Neural cell (in vitro differentiated cells): ENCODE data around the gene RXFP4.

Experiments
- EP300 ChIP-seq: fragments of 450-650 bp; conservative IDR thresholded peaks from 2 replicates; pipeline ENCODE4 v1.6.1; 2014; ENCODE audit warnings: antibody characterized with exemption, mild to moderate bottlenecking, moderate library complexity; ENCODE audit not compliant: poor library complexity, severe bottlenecking
- EZH2 ChIP-seq: fragments of 200-600, 300-800 bp; shearing (Covaris generic), sonication (generic); IDR thresholded peaks from 2 replicates; pipeline ENCODE4 v1.6.1; 2014; ENCODE audit warnings: antibody characterized with exemption, low read length, borderline replicate concordance, mild to moderate bottlenecking; ENCODE audit not compliant: insufficient read depth, poor library complexity, severe bottlenecking
- MXI1 ChIP-seq: fragments of 450-650 bp; conservative IDR thresholded peaks from 2 replicates; pipeline ENCODE4 v1.6.1; 2014; ENCODE audit warnings: antibody characterized with exemption, mild to moderate bottlenecking; ENCODE audit not compliant: poor library complexity, severe bottlenecking
- POLR2AphosphoS5 ChIP-seq: IDR thresholded peaks from 2 replicates; pipeline ENCODE4 v1.6.1; 2012
- RAD21 ChIP-seq: fragments of 450-650 bp; conservative IDR thresholded peaks from 2 replicates; pipeline ENCODE4 v1.6.1; 2014; ENCODE audit warnings: antibody characterized with exemption, mild to moderate bottlenecking, moderate library complexity
- SMC3 ChIP-seq: fragments of 450-650 bp; conservative IDR thresholded peaks from 2 replicates; pipeline ENCODE4 v1.6.1; 2014; ENCODE audit warnings: antibody characterized with exemption, mild to moderate bottlenecking, moderate library complexity; ENCODE audit not compliant: poor library complexity
- TAF1 ChIP-seq: IDR thresholded peaks from 2 replicates; pipeline ENCODE4 v1.6.1; 2012; ENCODE audit warnings: low read depth
- TF ChIP-seq, protein P1 (sequence below): fragments of 450-650 bp; IDR thresholded peaks from 2 replicates; pipeline ENCODE4 v1.5.1; 2014; ENCODE audit warnings: antibody characterized with exemption, mild to moderate bottlenecking, moderate library complexity; ENCODE audit not compliant: poor library complexity, severe bottlenecking
- TF ChIP-seq, protein P2 (sequence below): IDR thresholded peaks from 2 replicates; pipeline ENCODE4 v1.6.1; 2012; ENCODE audit warnings: borderline replicate concordance

DNA sequence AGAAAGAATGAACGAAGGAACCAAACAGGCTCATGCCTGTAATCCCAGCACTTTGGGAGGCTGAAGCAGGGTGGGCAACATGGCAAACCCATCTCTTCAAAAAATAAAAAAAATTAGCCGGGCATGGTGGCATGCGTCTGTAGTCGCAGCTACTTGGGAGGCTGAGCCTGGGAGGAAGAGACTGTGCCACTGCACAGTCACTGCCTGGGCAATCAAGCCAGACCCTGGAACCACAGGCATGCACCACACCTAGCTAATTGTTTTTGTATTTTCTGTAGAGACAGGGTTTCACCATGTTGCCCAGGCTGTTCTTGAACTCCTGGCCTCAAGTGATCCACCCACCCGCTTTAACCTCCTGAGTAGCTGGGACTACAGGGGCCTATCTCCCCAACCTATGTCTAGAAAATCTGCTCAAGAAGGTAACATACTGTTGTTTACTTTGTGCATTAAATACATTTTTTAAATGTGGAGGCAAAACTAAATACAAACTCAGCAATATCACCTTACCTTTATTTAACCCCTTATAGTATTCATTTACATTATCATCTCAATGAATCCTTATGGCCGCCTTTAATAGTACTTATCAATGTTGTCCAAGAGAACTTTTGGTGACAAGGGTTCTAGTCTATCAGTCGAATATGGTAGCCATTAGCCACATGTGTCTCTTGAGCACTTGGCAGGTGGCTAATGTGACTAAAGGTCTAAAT is 10.0 kb upstream of the RXFP4 start:
- TF ChIP-seq POLR2AphosphoS5: no peak
- TF ChIP-seq, protein P1, sequence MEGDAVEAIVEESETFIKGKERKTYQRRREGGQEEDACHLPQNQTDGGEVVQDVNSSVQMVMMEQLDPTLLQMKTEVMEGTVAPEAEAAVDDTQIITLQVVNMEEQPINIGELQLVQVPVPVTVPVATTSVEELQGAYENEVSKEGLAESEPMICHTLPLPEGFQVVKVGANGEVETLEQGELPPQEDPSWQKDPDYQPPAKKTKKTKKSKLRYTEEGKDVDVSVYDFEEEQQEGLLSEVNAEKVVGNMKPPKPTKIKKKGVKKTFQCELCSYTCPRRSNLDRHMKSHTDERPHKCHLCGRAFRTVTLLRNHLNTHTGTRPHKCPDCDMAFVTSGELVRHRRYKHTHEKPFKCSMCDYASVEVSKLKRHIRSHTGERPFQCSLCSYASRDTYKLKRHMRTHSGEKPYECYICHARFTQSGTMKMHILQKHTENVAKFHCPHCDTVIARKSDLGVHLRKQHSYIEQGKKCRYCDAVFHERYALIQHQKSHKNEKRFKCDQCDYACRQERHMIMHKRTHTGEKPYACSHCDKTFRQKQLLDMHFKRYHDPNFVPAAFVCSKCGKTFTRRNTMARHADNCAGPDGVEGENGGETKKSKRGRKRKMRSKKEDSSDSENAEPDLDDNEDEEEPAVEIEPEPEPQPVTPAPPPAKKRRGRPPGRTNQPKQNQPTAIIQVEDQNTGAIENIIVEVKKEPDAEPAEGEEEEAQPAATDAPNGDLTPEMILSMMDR: no peak
- TF ChIP-seq EZH2: no peak
- no peak for TF ChIP-seq RAD21
- TF ChIP-seq MXI1: no peak
- TF ChIP-seq TAF1: no peak
- TF ChIP-seq EP300: no peak
- TF ChIP-seq SMC3: no peak
- TF ChIP-seq, protein P2, sequence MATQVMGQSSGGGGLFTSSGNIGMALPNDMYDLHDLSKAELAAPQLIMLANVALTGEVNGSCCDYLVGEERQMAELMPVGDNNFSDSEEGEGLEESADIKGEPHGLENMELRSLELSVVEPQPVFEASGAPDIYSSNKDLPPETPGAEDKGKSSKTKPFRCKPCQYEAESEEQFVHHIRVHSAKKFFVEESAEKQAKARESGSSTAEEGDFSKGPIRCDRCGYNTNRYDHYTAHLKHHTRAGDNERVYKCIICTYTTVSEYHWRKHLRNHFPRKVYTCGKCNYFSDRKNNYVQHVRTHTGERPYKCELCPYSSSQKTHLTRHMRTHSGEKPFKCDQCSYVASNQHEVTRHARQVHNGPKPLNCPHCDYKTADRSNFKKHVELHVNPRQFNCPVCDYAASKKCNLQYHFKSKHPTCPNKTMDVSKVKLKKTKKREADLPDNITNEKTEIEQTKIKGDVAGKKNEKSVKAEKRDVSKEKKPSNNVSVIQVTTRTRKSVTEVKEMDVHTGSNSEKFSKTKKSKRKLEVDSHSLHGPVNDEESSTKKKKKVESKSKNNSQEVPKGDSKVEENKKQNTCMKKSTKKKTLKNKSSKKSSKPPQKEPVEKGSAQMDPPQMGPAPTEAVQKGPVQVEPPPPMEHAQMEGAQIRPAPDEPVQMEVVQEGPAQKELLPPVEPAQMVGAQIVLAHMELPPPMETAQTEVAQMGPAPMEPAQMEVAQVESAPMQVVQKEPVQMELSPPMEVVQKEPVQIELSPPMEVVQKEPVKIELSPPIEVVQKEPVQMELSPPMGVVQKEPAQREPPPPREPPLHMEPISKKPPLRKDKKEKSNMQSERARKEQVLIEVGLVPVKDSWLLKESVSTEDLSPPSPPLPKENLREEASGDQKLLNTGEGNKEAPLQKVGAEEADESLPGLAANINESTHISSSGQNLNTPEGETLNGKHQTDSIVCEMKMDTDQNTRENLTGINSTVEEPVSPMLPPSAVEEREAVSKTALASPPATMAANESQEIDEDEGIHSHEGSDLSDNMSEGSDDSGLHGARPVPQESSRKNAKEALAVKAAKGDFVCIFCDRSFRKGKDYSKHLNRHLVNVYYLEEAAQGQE: no peak
